Ovary (tissue), 9 donors: ENCODE results near the gene RNGTT. TPM values are rescaled to one million over a fixed set of nuclear protein-coding genes. Genes with fewer than 3 reads are reported as not detected.

Source experiments
- DNase-seq, 5 donors: peaks; one replicate each; pipeline ENCODE4 v3.0.0-alpha.2; 2019 to 2020
- H3K27ac ChIP-seq, 2 donors: fragments of 200-600 bp; one replicate each; pipeline versions ENCODE4 v1.5.1 to v1.8.0; 2019 to 2022
- H3K27me3 ChIP-seq: fragments of 200-600 bp; one replicate; pipeline ENCODE4 v1.8.0; 2022
- H3K36me3 ChIP-seq: fragments of 200-600 bp; sonication (generic); one replicate; pipeline ENCODE4 v1.5.1; 2019
- H3K4me1 ChIP-seq: one replicate; pipeline ENCODE4 v1.8.1; 2013; ENCODE audit warnings: mild to moderate bottlenecking, moderate library complexity; ENCODE audit not compliant: insufficient read depth
- H3K4me3 ChIP-seq: fragments of 200-600 bp; sonication (generic); one replicate; pipeline ENCODE4 v1.5.1; 2017
- H3K9me3 ChIP-seq, 2 donors: fragments of 200-600 bp in 1 of 2; sonication (generic) in 1 of 2; one replicate each; pipeline versions ENCODE4 v1.5.1 to v1.8.1; 2013 to 2019; ENCODE audit warnings: mild to moderate bottlenecking in 1 of 2, moderate library complexity in 1 of 2
- EP300 ChIP-seq: sonication (generic); formaldehyde crosslinking; IDR thresholded peaks from one replicate; pipeline ENCODE4 v1.6.1; 2017; ENCODE audit warnings: antibody characterized with exemption
- POLR2A ChIP-seq: fragments of 450-650 bp; IDR thresholded peaks from one replicate; pipeline ENCODE4 v1.6.1; 2017; ENCODE audit warnings: antibody characterized with exemption, mild to moderate bottlenecking, moderate library complexity
- WGBS, 3 donors: extraction: QIAGEN DNeasy Blood & Tissue Kit in 1 of 3; methylation state at CpG; one replicate each; pipeline versions ENCODE4 v1.1.5 to v1.1.7; 2013 to 2017; 5-methylcytosine and 5-hydroxymethylcytosine counted together
- intact Hi-C, 4 donors: fragments of 100-400 bp; cut with DNase I; formaldehyde crosslinking; loops; one replicate each; pipeline versions ENCODE4 v1.11.0 to v1.15.1; 2022 to 2023
- polyA plus RNA-seq, 2 donors: library from polyadenylated mRNA; stranded (reverse); fragments of 200-250 nt in 1 of 2; fragments of 350-450 nt in 1 of 2; fragmentation: Illumina TruSeq in 1 of 2; extraction: RNeasy Lipid Tissue Mini Kit (QIAGEN cat#74804) in 1 of 2; gene quantifications; one replicate each; pipeline ENCODE4 v1.2.3, GENCODE V29; 2013 to 2014
- total RNA-seq, 7 donors: library from RNA; depleted of rRNA in 2 of 7; stranded (reverse); fragments of >200 nt in 2 of 7; fragmentation: NEBNext Ultra II Directional in 3 of 7; extraction: Animal tissue kit (Norgen Biotek cat#: 25700) in 3 of 7; gene quantifications; one replicate each; pipeline versions ENCODE4 v1.1.0 to v1.2.4, GENCODE V29; 2016 to 2023
- TF ChIP-seq, protein P1 (sequence below), 3 donors: fragments of 450-650 bp in 2 of 3; fragments of 200-600 bp in 1 of 3; IDR thresholded peaks; one replicate each; pipeline versions ENCODE4 v1.5.1 to v1.8.0; 2016 to 2022; ENCODE audit warnings: antibody characterized with exemption in 3 of 3, mild to moderate bottlenecking in 1 of 3
- donor health status: DM: no; HTN: no; CAD: no; lungs with moderate emphysema.
- donor health status: DM: no; HTN: no; CAD: no.
- donor health status: Bipolar disorder and iron deficiency.
- donor health status: DM: yes; HTN: yes; CAD: no.
- donor health status: DM: no; HTN: no; CAD: no.
- donor health status: DM: yes; HTN: yes; CAD: no.

RNGTT gene
- total and polyA plus RNA-seq, 9 donors = 3.9 to 17.9 (median 10.5) TPM

- H3K9me3 ChIP-seq = no peaks in the 10 kb centered on the region
- intact Hi-C loops = loop anchor here in 1 of 4 donors (5.0 kb wide), 1 partner anchor 1475 kb away; no protein-coding TSS in a partner anchor
- no peak overlapping the region for H3K4me3 ChIP-seq
- no peaks in the 10 kb centered on the region for H3K27me3 ChIP-seq
- H3K4me1 ChIP-seq = no peaks in the 10 kb centered on the region
- no peaks in the 10 kb centered on the region for H3K36me3 ChIP-seq
- no peak for DNase-seq
- WGBS, 3 donors = 95 to 99% (median 96%) methylated on average over 2 of the region's 2 CpGs
- no peak for TF ChIP-seq POLR2A
- TF ChIP-seq EP300 = no peak
- TF ChIP-seq, protein P1, sequence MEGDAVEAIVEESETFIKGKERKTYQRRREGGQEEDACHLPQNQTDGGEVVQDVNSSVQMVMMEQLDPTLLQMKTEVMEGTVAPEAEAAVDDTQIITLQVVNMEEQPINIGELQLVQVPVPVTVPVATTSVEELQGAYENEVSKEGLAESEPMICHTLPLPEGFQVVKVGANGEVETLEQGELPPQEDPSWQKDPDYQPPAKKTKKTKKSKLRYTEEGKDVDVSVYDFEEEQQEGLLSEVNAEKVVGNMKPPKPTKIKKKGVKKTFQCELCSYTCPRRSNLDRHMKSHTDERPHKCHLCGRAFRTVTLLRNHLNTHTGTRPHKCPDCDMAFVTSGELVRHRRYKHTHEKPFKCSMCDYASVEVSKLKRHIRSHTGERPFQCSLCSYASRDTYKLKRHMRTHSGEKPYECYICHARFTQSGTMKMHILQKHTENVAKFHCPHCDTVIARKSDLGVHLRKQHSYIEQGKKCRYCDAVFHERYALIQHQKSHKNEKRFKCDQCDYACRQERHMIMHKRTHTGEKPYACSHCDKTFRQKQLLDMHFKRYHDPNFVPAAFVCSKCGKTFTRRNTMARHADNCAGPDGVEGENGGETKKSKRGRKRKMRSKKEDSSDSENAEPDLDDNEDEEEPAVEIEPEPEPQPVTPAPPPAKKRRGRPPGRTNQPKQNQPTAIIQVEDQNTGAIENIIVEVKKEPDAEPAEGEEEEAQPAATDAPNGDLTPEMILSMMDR (IDR thresholded peaks at IDR 0.05) = no peak
- H3K27ac ChIP-seq = no peak overlapping the region
These were observed 96.6 kb downstream of the RNGTT start for GRCh38 chr6:88866856-88867255.

DNA sequence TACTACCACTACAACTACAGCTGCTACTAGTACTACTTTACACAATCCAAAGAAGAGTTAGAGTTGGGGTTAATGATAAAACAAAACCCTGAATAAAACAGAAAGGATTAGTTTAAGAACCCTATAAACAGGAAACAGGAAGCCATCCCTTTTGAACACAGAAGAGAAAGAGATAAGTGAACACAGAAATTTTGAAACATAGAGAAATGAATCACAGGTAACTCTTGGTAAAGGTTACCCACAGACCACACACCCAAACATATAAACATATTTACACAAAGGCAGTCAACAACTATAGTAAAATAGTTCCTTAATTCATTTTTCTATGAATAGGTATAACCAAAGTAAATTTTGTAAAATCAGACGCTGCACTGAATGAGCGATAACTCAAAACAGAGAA lies 98.1 kb downstream of the RNGTT start:
- intact Hi-C loops = loop anchor here in 1 of 4 donors (5.0 kb wide), 1 partner anchor 1473 kb away; no protein-coding TSS in a partner anchor
- H3K27me3 ChIP-seq = no peaks in the 10 kb centered on the region
- H3K4me3 ChIP-seq = no peak overlapping the region
- 95 to 99% (median 96%) methylated on average over 2 of the region's 2 CpGs for WGBS, 3 donors
- no peaks in the 10 kb centered on the region for H3K36me3 ChIP-seq
- no peaks in the 10 kb centered on the region for H3K4me1 ChIP-seq
- H3K9me3 ChIP-seq = no peaks in the 10 kb centered on the region
- no peak for DNase-seq
- TF ChIP-seq, protein P1 (IDR thresholded peaks at IDR 0.05) = no peak
- no peak for TF ChIP-seq POLR2A
- TF ChIP-seq EP300 = no peak
- no peak overlapping the region for H3K27ac ChIP-seq

DNA sequence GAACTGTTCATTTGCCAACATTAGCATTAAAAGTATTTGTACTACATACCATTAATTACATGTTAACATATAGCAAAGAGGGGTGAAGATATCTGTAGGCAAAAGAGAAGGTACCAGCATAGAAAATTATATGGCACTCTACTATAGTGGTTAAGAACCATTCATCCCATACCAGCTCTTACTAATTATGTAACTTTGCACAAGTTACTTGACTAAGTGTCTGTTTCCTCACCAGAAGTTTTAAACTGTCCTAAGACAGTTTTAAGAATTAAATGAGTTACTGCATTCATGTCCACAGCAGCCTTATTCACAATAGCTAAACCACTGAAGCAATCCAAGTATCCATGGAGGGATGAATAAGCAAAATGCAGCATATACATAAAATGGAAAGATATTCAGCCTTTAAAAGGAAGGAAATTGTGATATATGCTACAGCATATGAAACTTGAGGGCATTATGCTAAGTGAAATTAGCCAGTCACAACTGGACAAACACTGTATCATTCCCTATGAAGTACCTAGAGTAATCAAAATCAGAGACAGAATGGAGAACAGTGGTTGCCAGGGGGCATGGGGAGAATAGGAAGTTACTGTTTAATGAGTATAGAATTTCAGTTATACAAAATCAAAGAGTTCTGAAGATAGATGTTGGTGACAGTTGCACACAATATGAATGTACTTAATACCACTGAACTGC lies 98.9 kb downstream of the RNGTT start:
- intact Hi-C loops = loop anchor here in 1 of 4 donors (5.0 kb wide), 1 partner anchor 1472 kb away; no protein-coding TSS in a partner anchor
- TF ChIP-seq, protein P1 (IDR thresholded peaks at IDR 0.05) = no peak
- no peak for TF ChIP-seq POLR2A
- TF ChIP-seq EP300 = no peak

GRCh38 chr6:88860310-88860709 lies 103.1 kb downstream of the RNGTT start:
- 94 to 95% (median 94%) methylated on average over 2 of the region's 2 CpGs for WGBS, 3 donors
- TF ChIP-seq EP300 (no peak), POLR2A (no peak)
- TF ChIP-seq, protein P1 (IDR thresholded peaks at IDR 0.05) = no peak
- Histone ChIP-seq H3K9me3 (no peaks in the 10 kb centered on the region), H3K27me3 (no peaks in the 10 kb centered on the region), H3K4me3 (no peak overlapping the region), H3K4me1 (no peaks in the 10 kb centered on the region), H3K36me3 (no peaks in the 10 kb centered on the region), H3K27ac (no peak overlapping the region)
- DNase-seq = no peak
- intact Hi-C loops = no loop called here

More for the DNA sequence above, 98.9 kb downstream of the RNGTT start:
- no peaks in the 10 kb centered on the region for H3K9me3 ChIP-seq
- no peak overlapping the region for H3K4me3 ChIP-seq
- no peaks in the 10 kb centered on the region for H3K27me3 ChIP-seq
- H3K36me3 ChIP-seq = no peaks in the 10 kb centered on the region
- no peak overlapping the region for H3K27ac ChIP-seq
- DNase-seq = no peak
- no peaks in the 10 kb centered on the region for H3K4me1 ChIP-seq
